NCI-H345 treated with DMSO at 0.1 percent for 48 hours (cell line): ENCODE measurements around the gene LRP1B.
A peak's percentile ranks its signal among the peaks of the same experiment; 100 is the strongest.
"Not testable (repeated sequence)": the region's sequence is repeated elsewhere in the genome, so short reads cannot be mapped to it uniquely, and the experiment has no call there.

Experiments used
- DNase-seq: peaks from one replicate; lab custom pipeline; 2025; ENCODE audit not compliant: unreplicated experiment; lab: John Stamatoyannopoulos, UW

LRP1B gene

GRCh38 chr2:140311905-140312304 lies 1818.9 kb downstream of the LRP1B start:
- DNase-seq: no peak

- no peak for DNase-seq
Measured at GRCh38 chr2:140308706-140309105, 1822.1 kb downstream of the LRP1B start.

- no peak for DNase-seq
Measured at GRCh38 chr2:140307532-140307931, 1823.3 kb downstream of the LRP1B start.

GRCh38 chr2:140295767-140296166 lies 1835.0 kb downstream of the LRP1B start:
- no peak for DNase-seq

GRCh38 chr2:140288726-140289125 lies 1842.1 kb downstream of the LRP1B start:
- no peak for DNase-seq

GRCh38 chr2:140288213-140288612 lies 1842.6 kb downstream of the LRP1B start:
- DNase-seq: no peak

GRCh38 chr2:140286377-140286776 lies 1844.4 kb downstream of the LRP1B start:
- DNase-seq: no peak

GRCh38 chr2:140277344-140277743 lies 1853.5 kb downstream of the LRP1B start:
- DNase-seq: not testable (repeated sequence)

GRCh38 chr2:140276661-140277060 lies 1854.2 kb downstream of the LRP1B start:
- no peak for DNase-seq

GRCh38 chr2:140275427-140275826 lies 1855.4 kb downstream of the LRP1B start:
- DNase-seq: peak; percentile 83

- DNase-seq: no peak
Measured at GRCh38 chr2:140274891-140275290, 1855.9 kb downstream of the LRP1B start.

GRCh38 chr2:140273958-140274357 lies 1856.9 kb downstream of the LRP1B start:
- DNase-seq: no peak

- DNase-seq: no peak
Measured at GRCh38 chr2:140273408-140273807, 1857.4 kb downstream of the LRP1B start.

- DNase-seq: no peak
Measured at GRCh38 chr2:140270224-140270623, 1860.6 kb downstream of the LRP1B start.

- no peak for DNase-seq
Measured at GRCh38 chr2:140269000-140269399, 1861.8 kb downstream of the LRP1B start.

GRCh38 chr2:140262908-140263307 lies 1867.9 kb downstream of the LRP1B start:
- DNase-seq: no peak

- DNase-seq: no peak
Measured at GRCh38 chr2:140257692-140258300, 1873.0 kb downstream of the LRP1B start.

GRCh38 chr2:140256080-140256479 lies 1874.7 kb downstream of the LRP1B start:
- no peak for DNase-seq

GRCh38 chr2:140249821-140250220 lies 1881.0 kb downstream of the LRP1B start:
- no peak for DNase-seq

GRCh38 chr2:140248623-140249022 lies 1882.2 kb downstream of the LRP1B start:
- no peak for DNase-seq

- no peak for DNase-seq
Measured at GRCh38 chr2:140247451-140248195, 1883.2 kb downstream of the LRP1B start.

GRCh38 chr2:140246957-140247356 lies 1883.9 kb downstream of the LRP1B start:
- no peak for DNase-seq

- DNase-seq: no peak
Measured at GRCh38 chr2:140246058-140246457, 1884.8 kb downstream of the LRP1B start.
